Body of pancreas (tissue), 4 donors: ENCODE data around the gene VPS41. TPM values are rescaled to one million over a fixed set of nuclear protein-coding genes. Genes with fewer than 3 reads are reported as not detected.

Experiments used
- ATAC-seq: fragments of 150-250 bp; one replicate; pipeline ENCODE4 v1.9.1; 2016
- DNase-seq, 4 donors: peaks; one replicate each; pipeline ENCODE4 v3.0.0-alpha.2; 2019
- H3K27ac ChIP-seq, 4 donors: fragments of 200-600 bp; sonication (generic); 1 replicate in 3 of 4; 2 replicates in 1 of 4; pipeline versions ENCODE4 v1.5.1 to v1.6.1; 2016 to 2019; ENCODE audit warnings: mild to moderate bottlenecking in 1 of 4, mixed read lengths in 1 of 4, moderate library complexity in 1 of 4
- H3K27me3 ChIP-seq, 2 donors: fragments of 200-600 bp; sonication (generic); one replicate each; pipeline ENCODE4 v1.6.0; 2016; ENCODE audit warnings: mild to moderate bottlenecking in 1 of 2
- H3K36me3 ChIP-seq, 2 donors: fragments of 200-600 bp; sonication (generic); replicated peaks in 1 of 2; 2 replicates each; pipeline ENCODE4 v1.5.1; 2016; ENCODE audit warnings: low read depth in 2 of 2; ENCODE audit not compliant: insufficient read depth in 1 of 2
- H3K4me1 ChIP-seq: fragments of 200-600 bp; sonication (generic); one replicate; pipeline ENCODE4 v1.6.0; 2016
- H3K4me3 ChIP-seq, 2 donors: fragments of 200-600 bp; sonication (generic); 1 replicate in 1 of 2; 2 replicates in 1 of 2; pipeline ENCODE4 v1.5.1; 2016 to 2019
- H3K9me3 ChIP-seq, 3 donors: fragments of 200-600 bp; sonication (generic); 1 replicate in 2 of 3; 2 replicates in 1 of 3; pipeline ENCODE4 v1.5.1; 2016
- CTCF ChIP-seq, 7 experiments: fragments of 450-650 bp in 4 of 7; fragments of 200-600 bp in 3 of 7; sonication (generic) in 3 of 7; IDR thresholded peaks; one replicate each; pipeline ENCODE4 v1.5.1; 2016 to 2019; ENCODE audit warnings: antibody characterized with exemption in 7 of 7
- POLR2A ChIP-seq, 3 donors: fragments of 450-650 bp; IDR thresholded peaks; one replicate each; pipeline ENCODE4 v1.6.1; 2016; ENCODE audit warnings: antibody characterized with exemption in 3 of 3, mild to moderate bottlenecking in 2 of 3
- WGBS, 2 donors: methylation state at CpG; one replicate each; pipeline ENCODE4 v1.1.5; 2017; 5-methylcytosine and 5-hydroxymethylcytosine counted together
- intact Hi-C: fragments of 100-400 bp; cut with DNase I; formaldehyde crosslinking; loops from one replicate; pipeline ENCODE4 v1.15.1; 2023
- total RNA-seq, 2 donors: library from RNA; depleted of rRNA; stranded (reverse); fragments of >200 nt; gene quantifications; one replicate each; pipeline ENCODE4 v1.1.0, GENCODE V29; 2016

The VPS41 gene
- total RNA-seq, 2 donors from 2014 or later: 18.1 to 53.2 TPM

DNA sequence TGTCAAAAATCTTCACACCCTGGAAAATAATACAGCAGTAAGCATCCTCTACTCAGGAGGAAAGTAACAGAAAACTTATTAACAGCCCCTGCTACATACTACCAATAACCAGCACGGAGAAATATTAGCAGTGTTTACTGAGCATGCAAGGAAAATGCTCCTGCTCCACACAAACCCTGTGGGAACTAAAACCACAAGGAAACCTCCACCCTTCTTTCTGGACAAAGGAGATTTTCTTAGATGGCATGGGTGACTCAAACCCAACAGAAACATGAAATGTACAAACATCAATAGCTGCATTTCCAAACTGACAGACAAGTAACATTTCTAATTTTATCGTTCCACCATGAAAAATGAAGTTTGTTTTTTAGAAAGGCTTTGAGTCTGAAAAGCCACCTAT, 113.4 kb downstream of the VPS41 start:
- Histone ChIP-seq H3K4me1 (no peaks in the 10 kb centered on the region), H3K4me3 (no peak overlapping the region), H3K27me3 (no peaks in the 10 kb centered on the region), H3K36me3 (no peaks in the 10 kb centered on the region), H3K27ac (no peak overlapping the region), H3K9me3 (no peaks in the 10 kb centered on the region)
- TF ChIP-seq POLR2A (IDR thresholded peaks at IDR 0.05): no peak
- TF ChIP-seq CTCF (IDR thresholded peaks at IDR 0.05): no peak
- ATAC-seq (no peak), DNase-seq (no peak)
- intact Hi-C loops: loop anchor here (10.0 kb wide), 1 partner anchor 129 kb away; no protein-coding TSS in a partner anchor
- WGBS, 2 donors: 89 to 99% methylated on average over 2 of the region's 2 CpGs

DNA sequence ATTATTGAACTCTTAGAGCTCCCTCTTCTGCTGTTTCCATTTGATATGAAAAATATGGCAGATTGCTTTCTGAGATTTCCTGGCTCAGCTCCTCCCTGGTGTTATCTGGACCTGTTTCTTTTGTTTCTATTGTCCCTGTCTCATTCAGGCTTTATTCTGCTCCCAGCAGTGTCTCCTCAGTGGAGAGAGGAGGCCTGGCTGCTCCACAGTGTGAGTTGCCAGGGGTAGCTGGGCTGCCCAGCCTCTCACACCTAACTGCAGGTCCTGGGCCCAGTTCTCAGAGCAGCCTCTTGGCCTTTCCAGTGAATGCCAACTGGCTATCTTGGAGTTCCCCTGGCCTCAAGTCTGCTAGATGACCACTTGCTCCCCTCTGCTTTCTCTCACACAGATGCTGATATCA, 127.0 kb downstream of the VPS41 start:
- TF ChIP-seq POLR2A (IDR thresholded peaks at IDR 0.05): no peak
- TF ChIP-seq CTCF (IDR thresholded peaks at IDR 0.05): no peak
- intact Hi-C loops: no loop called here
- peaks cover 0 to 4% of the 10 kb centered on the region in 2 donors for H3K36me3 ChIP-seq
- no peak for DNase-seq
- no peak overlapping the region for H3K27ac ChIP-seq
- no peak overlapping the region for H3K4me3 ChIP-seq
- no peaks in the 10 kb centered on the region for H3K9me3 ChIP-seq
- no peak for ATAC-seq
- H3K27me3 ChIP-seq: no peaks in the 10 kb centered on the region
- no peaks in the 10 kb centered on the region for H3K4me1 ChIP-seq

- 14 to 26% methylated on average over 1 of the region's 1 CpG for WGBS, 2 donors
Observed at GRCh38 chr7:38777609-38778008, 131.4 kb downstream of the VPS41 start.

DNA sequence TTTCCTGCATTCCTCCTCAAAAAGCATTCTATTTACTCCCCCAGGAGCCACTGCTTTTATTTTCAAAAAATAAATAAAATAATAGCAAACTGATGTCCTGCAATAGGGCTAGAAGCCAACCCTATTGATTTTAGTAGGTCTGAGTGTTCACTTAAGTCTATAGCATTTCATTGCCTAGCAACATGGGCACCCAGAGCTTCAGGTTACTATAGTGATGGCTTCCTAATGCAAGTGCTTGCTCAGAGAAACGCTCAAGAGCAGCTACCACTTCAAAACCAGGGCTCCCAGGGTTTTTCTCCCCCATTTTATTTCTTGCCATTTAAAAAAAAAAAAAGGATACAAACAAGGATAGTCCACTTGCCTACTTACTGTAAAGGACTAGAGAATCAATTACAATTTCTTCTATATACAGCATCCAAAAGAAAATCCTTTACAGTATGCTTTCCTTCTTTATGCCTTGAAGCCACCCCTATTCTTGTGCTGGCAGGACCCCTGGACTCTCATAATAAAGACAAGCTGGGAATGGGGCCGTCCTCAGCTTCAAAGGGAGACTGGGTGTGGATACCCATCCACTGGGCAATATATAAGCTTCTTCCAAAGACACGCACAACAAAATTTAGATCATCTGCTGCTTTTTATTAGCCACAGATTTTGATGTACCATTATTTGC, 133.3 kb downstream of the VPS41 start:
- DNase-seq (peak in 1 of 4 donors; percentile 9), ATAC-seq (no peak)
- H3K27me3 ChIP-seq: no peaks in the 10 kb centered on the region
- H3K36me3 ChIP-seq: peaks cover 7 to 10% of the 10 kb centered on the region in 2 donors
- H3K4me3 ChIP-seq: no peak overlapping the region
- no peaks in the 10 kb centered on the region for H3K4me1 ChIP-seq
- H3K27ac ChIP-seq: no peak overlapping the region
- no peaks in the 10 kb centered on the region for H3K9me3 ChIP-seq
- no peak for TF ChIP-seq POLR2A (IDR thresholded peaks at IDR 0.05)
- no peak for TF ChIP-seq CTCF (IDR thresholded peaks at IDR 0.05)
- 72 to 80% methylated on average over 3 of the region's 3 CpGs for WGBS, 2 donors
- intact Hi-C loops: no loop called here

More at GRCh38 chr7:38777609-38778008, 131.4 kb downstream of the VPS41 start:
- DNase-seq: no peak
- intact Hi-C loops: no loop called here
- no peak for ATAC-seq
- H3K9me3 ChIP-seq: no peaks in the 10 kb centered on the region
- TF ChIP-seq CTCF (IDR thresholded peaks at IDR 0.05): no peak
- H3K36me3 ChIP-seq: peaks cover under 1 to 10% of the 10 kb centered on the region in 2 donors
- no peak overlapping the region for H3K4me3 ChIP-seq
- H3K27ac ChIP-seq: no peak overlapping the region
- no peaks in the 10 kb centered on the region for H3K27me3 ChIP-seq
- H3K4me1 ChIP-seq: no peaks in the 10 kb centered on the region

GRCh38 chr7:38773430-38773829, 135.6 kb downstream of the VPS41 start:
- H3K4me1 ChIP-seq: no peaks in the 10 kb centered on the region
- no peak overlapping the region for H3K27ac ChIP-seq
- ATAC-seq (no peak), DNase-seq (no peak)
- intact Hi-C loops: no loop called here
- no peak overlapping the region for H3K4me3 ChIP-seq
- H3K36me3 ChIP-seq: peaks cover 7 to 10% of the 10 kb centered on the region in 2 donors
- TF ChIP-seq POLR2A (IDR thresholded peaks at IDR 0.05) (no peak), CTCF (IDR thresholded peaks at IDR 0.05) (no peak)
- 47 to 68% methylated on average over 2 of the region's 2 CpGs for WGBS, 2 donors
- H3K27me3 ChIP-seq: no peaks in the 10 kb centered on the region
- no peaks in the 10 kb centered on the region for H3K9me3 ChIP-seq
